ENCODE measurements around the gene ARHGAP10.
A peak's percentile ranks its signal among the peaks of the same experiment; 100 is the strongest.

The ARHGAP10 gene

DNA sequence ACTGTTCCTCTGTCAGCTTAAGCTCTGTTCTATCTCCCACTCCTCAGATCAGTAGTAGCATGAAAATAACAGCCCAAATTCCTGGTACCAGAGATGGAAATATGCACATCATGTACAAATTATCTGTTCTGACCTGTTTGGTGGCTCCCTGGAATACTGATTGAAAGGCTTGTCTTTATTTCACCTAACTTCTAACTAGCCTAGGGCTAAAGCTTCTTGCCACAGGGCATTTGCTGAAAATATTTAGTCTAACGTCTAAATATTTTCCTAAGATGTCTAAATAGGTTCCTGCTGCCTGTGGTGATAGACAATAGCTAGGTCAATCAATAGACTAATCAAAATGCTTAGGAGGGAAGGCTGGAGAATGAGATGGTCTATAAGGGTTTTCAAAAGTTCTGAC, 35.0 kb upstream of the ARHGAP10 start:
- no peak for DNase-seq
- Histone ChIP-seq H4K91ac (ENCODE audit: low read length) (no peak overlapping the region), H2BK5ac (ENCODE audit: low read depth, low read length, poor library complexity, severe bottlenecking) (no peak overlapping the region), H3K9me3 (ENCODE audit: control insufficient read depth, low read length) (peaks cover 6% of the 10 kb centered on the region), H3K79me1 (replicated peaks; ENCODE audit: low read length, poor library complexity, severe bottlenecking) (no peaks in the 10 kb centered on the region), H2AFZ (ENCODE audit: low read depth, low read length) (no peak overlapping the region), H3K18ac (ENCODE audit: low read depth in 1 of 2, low read length in 2 of 2) (no peak overlapping the region), H2BK12ac (ENCODE audit: low read length in 2 of 2) (no peak overlapping the region), H2BK15ac (ENCODE audit: low read depth, poor library complexity, severe bottlenecking) (no peak overlapping the region), H3K23ac (ENCODE audit: low read length in 2 of 2) (no peak overlapping the region), H2AK5ac (ENCODE audit: low read length, severe bottlenecking) (no peak overlapping the region), H3K4ac (ENCODE audit: low read depth in 1 of 2, low read length in 2 of 2) (no peak overlapping the region), H3K9ac (ENCODE audit: low read length) (no peak overlapping the region), H2BK120ac (ENCODE audit: low read depth, low read length) (no peak overlapping the region), H4K8ac (ENCODE audit: low read length) (no peak overlapping the region), H3K4me1 (ENCODE audit: control insufficient read depth, insufficient read depth, low read depth, low read length) (peaks cover 6% of the 10 kb centered on the region), H3K4me3 (ENCODE audit: insufficient read depth in 1 of 2, low read depth in 1 of 2, low read length in 2 of 2) (no peak overlapping the region), H3K27ac (ENCODE audit: low read length, poor library complexity, severe bottlenecking) (no peak overlapping the region), H3K27me3 (ENCODE audit: control insufficient read depth in 1 of 2, insufficient read depth in 1 of 2, low read length in 2 of 2) (no peaks in the 10 kb centered on the region), H3K36me3 (ENCODE audit: control insufficient read depth in 1 of 2, insufficient read depth in 2 of 2, low read depth in 1 of 2, low read length in 2 of 2) (no peaks in the 10 kb centered on the region), H3K4me2 (ENCODE audit: low read length, poor library complexity, severe bottlenecking) (no peak overlapping the region), H3K14ac (ENCODE audit: low read length in 2 of 2) (no peak overlapping the region)
- 83% methylated on average over 1 of the region's 1 CpG for WGBS

DNA sequence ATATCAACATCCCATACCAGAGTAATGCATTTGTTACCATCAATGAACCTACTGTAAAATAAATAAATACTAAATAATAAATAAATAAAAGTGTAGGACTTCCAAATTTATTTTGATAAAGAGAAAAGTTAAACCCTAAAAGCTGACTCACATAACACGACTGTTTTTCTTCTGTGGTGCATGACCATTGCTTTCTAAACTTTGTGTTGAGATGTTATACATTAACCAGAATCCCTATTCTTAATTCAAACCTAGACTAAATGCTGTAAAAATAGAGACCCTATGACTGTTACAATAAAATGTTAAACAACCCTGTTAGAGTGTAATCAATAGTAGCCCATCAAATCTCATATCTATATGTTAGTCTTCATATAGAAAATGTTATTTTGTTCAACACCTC, 27.0 kb upstream of the ARHGAP10 start:
- H3K27me3 ChIP-seq (ENCODE audit: control insufficient read depth in 1 of 2, insufficient read depth in 1 of 2, low read length in 2 of 2), result no peaks in the 10 kb centered on the region
- H3K18ac ChIP-seq (ENCODE audit: low read depth in 1 of 2, low read length in 2 of 2), result no peak overlapping the region
- no peak overlapping the region for H2AK5ac ChIP-seq (ENCODE audit: low read length, severe bottlenecking)
- H3K23ac ChIP-seq (ENCODE audit: low read length in 2 of 2), result no peak overlapping the region
- no peak overlapping the region for H3K4me3 ChIP-seq (ENCODE audit: insufficient read depth in 1 of 2, low read depth in 1 of 2, low read length in 2 of 2)
- H3K4ac ChIP-seq (ENCODE audit: low read depth in 1 of 2, low read length in 2 of 2), result no peak overlapping the region
- H3K36me3 ChIP-seq (ENCODE audit: control insufficient read depth in 1 of 2, insufficient read depth in 2 of 2, low read depth in 1 of 2, low read length in 2 of 2), result no peaks in the 10 kb centered on the region
- no peak overlapping the region for H2BK12ac ChIP-seq (ENCODE audit: low read length in 2 of 2)
- H2BK5ac ChIP-seq (ENCODE audit: low read depth, low read length, poor library complexity, severe bottlenecking), result no peak overlapping the region
- no peak overlapping the region for H3K9ac ChIP-seq (ENCODE audit: low read length)
- H3K79me1 ChIP-seq (replicated peaks; ENCODE audit: low read length, poor library complexity, severe bottlenecking), result no peaks in the 10 kb centered on the region
- no peak for DNase-seq
- H4K91ac ChIP-seq (ENCODE audit: low read length), result no peak overlapping the region
- peaks cover 6% of the 10 kb centered on the region for H3K9me3 ChIP-seq (ENCODE audit: control insufficient read depth, low read length)
- WGBS, result no CpG with 5 or more reads among the region's 1 CpG
- peaks cover 7% of the 10 kb centered on the region for H3K4me1 ChIP-seq (ENCODE audit: control insufficient read depth, insufficient read depth, low read depth, low read length)
- peak overlapping the region; percentile 73 for H3K27ac ChIP-seq (ENCODE audit: low read length, poor library complexity, severe bottlenecking)
- no peak overlapping the region for H4K8ac ChIP-seq (ENCODE audit: low read length)
- no peak overlapping the region for H3K4me2 ChIP-seq (ENCODE audit: low read length, poor library complexity, severe bottlenecking)
- no peak overlapping the region for H2BK15ac ChIP-seq (ENCODE audit: low read depth, poor library complexity, severe bottlenecking)
- H3K14ac ChIP-seq (ENCODE audit: low read length in 2 of 2), result no peak overlapping the region
- no peak overlapping the region for H2BK120ac ChIP-seq (ENCODE audit: low read depth, low read length)
- H2AFZ ChIP-seq (ENCODE audit: low read depth, low read length), result no peak overlapping the region

DNA sequence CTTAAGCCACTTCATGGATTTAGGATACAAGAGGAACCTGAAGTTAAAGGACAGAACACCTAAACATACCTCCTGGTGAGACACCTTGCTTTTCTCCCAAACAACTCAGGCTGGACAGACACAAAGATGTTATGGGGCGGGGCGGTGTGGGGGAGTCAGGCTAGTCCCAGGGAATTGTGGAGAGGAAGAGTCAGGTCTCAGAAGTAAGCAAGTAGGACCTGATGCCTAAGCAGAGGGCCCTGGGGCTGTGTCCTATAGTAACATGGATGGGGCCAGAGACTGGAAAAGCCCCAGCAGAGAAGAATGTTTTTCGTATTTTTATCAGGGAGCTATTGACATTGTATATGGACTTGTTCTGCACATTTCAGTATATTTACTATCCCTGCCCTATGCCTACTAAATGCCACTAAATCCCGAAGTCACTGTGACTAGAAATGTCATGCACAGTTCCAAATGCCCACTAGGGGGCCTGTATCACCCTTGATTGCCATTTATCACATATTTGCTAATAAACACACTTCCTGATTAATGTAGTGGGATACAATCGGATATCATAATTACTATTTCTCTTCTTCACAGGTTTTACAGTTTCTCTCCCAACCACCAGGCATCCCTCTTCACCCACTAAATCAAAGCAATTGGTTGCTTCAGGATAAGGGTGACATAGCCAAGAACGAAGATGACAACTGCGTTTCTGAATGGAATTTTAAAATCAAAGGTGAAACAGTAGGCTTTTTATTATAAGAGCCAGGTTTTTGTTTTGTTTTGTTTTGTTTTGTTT, 23.8 kb upstream of the ARHGAP10 start:
- H3K27me3 ChIP-seq (ENCODE audit: control insufficient read depth in 1 of 2, insufficient read depth in 1 of 2, low read length in 2 of 2), result no peaks in the 10 kb centered on the region
- 51% methylated on average over 5 of the region's 7 CpGs for WGBS
- H3K9ac ChIP-seq (ENCODE audit: low read length), result peak overlapping the region; percentile 60
- no peak overlapping the region for H3K4me2 ChIP-seq (ENCODE audit: low read length, poor library complexity, severe bottlenecking)
- no peak overlapping the region for H3K4ac ChIP-seq (ENCODE audit: low read depth in 1 of 2, low read length in 2 of 2)
- peak overlapping the region; percentile 85 for H2AK5ac ChIP-seq (ENCODE audit: low read length, severe bottlenecking)
- DNase-seq, result peak; percentile 63
- H3K36me3 ChIP-seq (ENCODE audit: control insufficient read depth in 1 of 2, insufficient read depth in 2 of 2, low read depth in 1 of 2, low read length in 2 of 2), result no peaks in the 10 kb centered on the region
- H3K4me1 ChIP-seq (ENCODE audit: control insufficient read depth, insufficient read depth, low read depth, low read length), result peaks cover 7% of the 10 kb centered on the region
- H3K4me3 ChIP-seq (ENCODE audit: insufficient read depth in 1 of 2, low read depth in 1 of 2, low read length in 2 of 2), result no peak overlapping the region
- H3K14ac ChIP-seq (ENCODE audit: low read length in 2 of 2), result no peak overlapping the region
- no peak overlapping the region for H2BK120ac ChIP-seq (ENCODE audit: low read depth, low read length)
- no peak overlapping the region for H4K8ac ChIP-seq (ENCODE audit: low read length)
- H4K91ac ChIP-seq (ENCODE audit: low read length), result no peak overlapping the region
- H2BK5ac ChIP-seq (ENCODE audit: low read depth, low read length, poor library complexity, severe bottlenecking), result no peak overlapping the region
- H2BK12ac ChIP-seq (ENCODE audit: low read length in 2 of 2), result peak overlapping the region; percentile 78 to 82
- H3K9me3 ChIP-seq (ENCODE audit: control insufficient read depth, low read length), result no peaks in the 10 kb centered on the region
- no peaks in the 10 kb centered on the region for H3K79me1 ChIP-seq (replicated peaks; ENCODE audit: low read length, poor library complexity, severe bottlenecking)
- H3K27ac ChIP-seq (ENCODE audit: low read length, poor library complexity, severe bottlenecking), result no peak overlapping the region
- peak overlapping the region in 1 of 2 experiments; percentile 52 for H3K18ac ChIP-seq (ENCODE audit: low read depth in 1 of 2, low read length in 2 of 2)
- no peak overlapping the region for H2BK15ac ChIP-seq (ENCODE audit: low read depth, poor library complexity, severe bottlenecking)
- H2AFZ ChIP-seq (ENCODE audit: low read depth, low read length), result no peak overlapping the region
- H3K23ac ChIP-seq (ENCODE audit: low read length in 2 of 2), result no peak overlapping the region

GRCh38 chr4:147709999-147710398, 21.9 kb upstream of the ARHGAP10 start:
- peaks cover 7% of the 10 kb centered on the region for H3K4me1 ChIP-seq (ENCODE audit: control insufficient read depth, insufficient read depth, low read depth, low read length)
- no peak overlapping the region for H3K4me2 ChIP-seq (ENCODE audit: low read length, poor library complexity, severe bottlenecking)
- H3K23ac ChIP-seq (ENCODE audit: low read length in 2 of 2), result no peak overlapping the region
- peak overlapping the region; percentile 7 for H2AK5ac ChIP-seq (ENCODE audit: low read length, severe bottlenecking)
- 46% methylated on average over 2 of the region's 5 CpGs for WGBS
- no peak overlapping the region for H2BK120ac ChIP-seq (ENCODE audit: low read depth, low read length)
- H3K4me3 ChIP-seq (ENCODE audit: insufficient read depth in 1 of 2, low read depth in 1 of 2, low read length in 2 of 2), result no peak overlapping the region
- no peak overlapping the region for H4K91ac ChIP-seq (ENCODE audit: low read length)
- H3K27me3 ChIP-seq (ENCODE audit: control insufficient read depth in 1 of 2, insufficient read depth in 1 of 2, low read length in 2 of 2), result no peaks in the 10 kb centered on the region
- H3K27ac ChIP-seq (ENCODE audit: low read length, poor library complexity, severe bottlenecking), result no peak overlapping the region
- H2AFZ ChIP-seq (ENCODE audit: low read depth, low read length), result peak overlapping the region; percentile 46
- no peak overlapping the region for H3K9ac ChIP-seq (ENCODE audit: low read length)
- H3K14ac ChIP-seq (ENCODE audit: low read length in 2 of 2), result no peak overlapping the region
- H3K79me1 ChIP-seq (replicated peaks; ENCODE audit: low read length, poor library complexity, severe bottlenecking), result no peaks in the 10 kb centered on the region
- no peaks in the 10 kb centered on the region for H3K36me3 ChIP-seq (ENCODE audit: control insufficient read depth in 1 of 2, insufficient read depth in 2 of 2, low read depth in 1 of 2, low read length in 2 of 2)
- H2BK15ac ChIP-seq (ENCODE audit: low read depth, poor library complexity, severe bottlenecking), result no peak overlapping the region
- H3K9me3 ChIP-seq (ENCODE audit: control insufficient read depth, low read length), result no peaks in the 10 kb centered on the region
- peak; percentile 60 for DNase-seq
- H4K8ac ChIP-seq (ENCODE audit: low read length), result peak overlapping the region; percentile 33
- H2BK12ac ChIP-seq (ENCODE audit: low read length in 2 of 2), result peak overlapping the region in 1 of 2 experiments; percentile 71
- peak overlapping the region in 1 of 2 experiments; percentile 88 for H3K4ac ChIP-seq (ENCODE audit: low read depth in 1 of 2, low read length in 2 of 2)
- peak overlapping the region; percentile 43 to 48 for H3K18ac ChIP-seq (ENCODE audit: low read depth in 1 of 2, low read length in 2 of 2)
- H2BK5ac ChIP-seq (ENCODE audit: low read depth, low read length, poor library complexity, severe bottlenecking), result no peak overlapping the region

Measured in mesenchymal stem cell (in vitro differentiated cells and primary cell).